Measurements from ENCODE around the gene ACAP3. TPM values are rescaled to one million over a fixed set of nuclear protein-coding genes. Genes with fewer than 3 reads are reported as not detected.

Gene ACAP3
- total and polyA plus RNA-seq, 10 donors: 12.6 to 89.7 (median 41.5) TPM

DNA sequence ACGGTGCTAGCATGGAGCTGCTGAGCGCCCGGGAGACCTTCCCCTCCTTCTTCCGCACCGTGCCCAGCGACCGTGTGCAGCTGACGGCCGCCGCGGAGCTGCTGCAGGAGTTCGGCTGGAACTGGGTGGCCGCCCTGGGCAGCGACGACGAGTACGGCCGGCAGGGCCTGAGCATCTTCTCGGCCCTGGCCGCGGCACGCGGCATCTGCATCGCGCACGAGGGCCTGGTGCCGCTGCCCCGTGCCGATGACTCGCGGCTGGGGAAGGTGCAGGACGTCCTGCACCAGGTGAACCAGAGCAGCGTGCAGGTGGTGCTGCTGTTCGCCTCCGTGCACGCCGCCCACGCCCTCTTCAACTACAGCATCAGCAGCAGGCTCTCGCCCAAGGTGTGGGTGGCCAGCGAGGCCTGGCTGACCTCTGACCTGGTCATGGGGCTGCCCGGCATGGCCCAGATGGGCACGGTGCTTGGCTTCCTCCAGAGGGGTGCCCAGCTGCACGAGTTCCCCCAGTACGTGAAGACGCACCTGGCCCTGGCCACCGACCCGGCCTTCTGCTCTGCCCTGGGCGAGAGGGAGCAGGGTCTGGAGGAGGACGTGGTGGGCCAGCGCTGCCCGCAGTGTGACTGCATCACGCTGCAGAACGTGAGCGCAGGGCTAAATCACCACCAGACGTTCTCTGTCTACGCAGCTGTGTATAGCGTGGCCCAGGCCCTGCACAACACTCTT is 24.5 kb upstream of the ACAP3 start:
- H3K36me3 ChIP-seq: peaks cover 0 to 41% (median 17%) of the 10 kb centered on the region in 6 donors
- H3K4me1 ChIP-seq: peaks cover 0 to 63% (median 36%) of the 10 kb centered on the region in 6 donors
- intact Hi-C loops (cut with DNase I; ENCODE audit: low total_unique reads): no loop called here
- H3K9me3 ChIP-seq: no peaks in the 10 kb centered on the region
- TF ChIP-seq POLR2A (IDR thresholded peaks at IDR 0.05) (no peak), POLR2AphosphoS5 (IDR thresholded peaks at IDR 0.05) (peak in 2 of 3 donors; percentile 20 to 35)
- TF ChIP-seq, protein P1, sequence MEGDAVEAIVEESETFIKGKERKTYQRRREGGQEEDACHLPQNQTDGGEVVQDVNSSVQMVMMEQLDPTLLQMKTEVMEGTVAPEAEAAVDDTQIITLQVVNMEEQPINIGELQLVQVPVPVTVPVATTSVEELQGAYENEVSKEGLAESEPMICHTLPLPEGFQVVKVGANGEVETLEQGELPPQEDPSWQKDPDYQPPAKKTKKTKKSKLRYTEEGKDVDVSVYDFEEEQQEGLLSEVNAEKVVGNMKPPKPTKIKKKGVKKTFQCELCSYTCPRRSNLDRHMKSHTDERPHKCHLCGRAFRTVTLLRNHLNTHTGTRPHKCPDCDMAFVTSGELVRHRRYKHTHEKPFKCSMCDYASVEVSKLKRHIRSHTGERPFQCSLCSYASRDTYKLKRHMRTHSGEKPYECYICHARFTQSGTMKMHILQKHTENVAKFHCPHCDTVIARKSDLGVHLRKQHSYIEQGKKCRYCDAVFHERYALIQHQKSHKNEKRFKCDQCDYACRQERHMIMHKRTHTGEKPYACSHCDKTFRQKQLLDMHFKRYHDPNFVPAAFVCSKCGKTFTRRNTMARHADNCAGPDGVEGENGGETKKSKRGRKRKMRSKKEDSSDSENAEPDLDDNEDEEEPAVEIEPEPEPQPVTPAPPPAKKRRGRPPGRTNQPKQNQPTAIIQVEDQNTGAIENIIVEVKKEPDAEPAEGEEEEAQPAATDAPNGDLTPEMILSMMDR (IDR thresholded peaks at IDR 0.05 in 8 of 11, conservative IDR thresholded peaks at IDR 0.05 in 3 of 11): no peak
- no peak for DNase-seq
- 86 to 90% (median 88%) methylated on average over 40 to 57 of the region's 57 CpGs for WGBS, 5 donors
- H3K4me3 ChIP-seq: no peak overlapping the region
- H3K27ac ChIP-seq: no peak overlapping the region
- no peaks in the 10 kb centered on the region for H3K27me3 ChIP-seq (replicated peaks in 1 of 7)

DNA sequence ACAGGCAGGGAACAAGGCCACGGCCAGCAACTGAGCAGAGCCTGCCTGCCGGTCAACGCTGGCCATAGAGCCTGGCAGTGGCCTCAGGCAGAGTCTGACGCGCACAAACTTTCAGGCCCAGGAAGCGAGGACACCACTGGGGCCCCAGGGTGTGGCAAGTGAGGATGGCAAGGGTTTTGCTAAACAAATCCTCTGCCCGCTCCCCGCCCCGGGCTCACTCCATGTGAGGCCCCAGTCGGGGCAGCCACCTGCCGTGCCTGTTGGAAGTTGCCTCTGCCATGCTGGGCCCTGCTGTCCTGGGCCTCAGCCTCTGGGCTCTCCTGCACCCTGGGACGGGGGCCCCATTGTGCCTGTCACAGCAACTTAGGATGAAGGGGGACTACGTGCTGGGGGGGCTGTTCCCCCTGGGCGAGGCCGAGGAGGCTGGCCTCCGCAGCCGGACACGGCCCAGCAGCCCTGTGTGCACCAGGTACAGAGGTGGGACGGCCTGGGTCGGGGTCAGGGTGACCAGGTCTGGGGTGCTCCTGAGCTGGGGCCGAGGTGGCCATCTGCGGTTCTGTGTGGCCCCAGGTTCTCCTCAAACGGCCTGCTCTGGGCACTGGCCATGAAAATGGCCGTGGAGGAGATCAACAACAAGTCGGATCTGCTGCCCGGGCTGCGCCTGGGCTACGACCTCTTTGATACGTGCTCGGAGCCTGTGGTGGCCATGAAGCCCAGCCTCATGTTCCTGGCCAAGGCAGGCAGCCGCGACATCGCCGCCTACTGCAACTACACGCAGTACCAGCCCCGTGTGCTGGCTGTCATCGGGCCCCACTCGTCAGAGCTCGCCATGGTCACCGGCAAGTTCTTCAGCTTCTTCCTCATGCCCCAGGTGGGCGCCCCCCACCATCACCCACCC is 23.6 kb upstream of the ACAP3 start, which contains the start of gene TAS1R3:
Gene TAS1R3 (plus strand): TSS at position 213 of the 898 bp plus-strand sequence. CDS start 66 bp downstream, at position 279.
- 78 to 85% (median 81%) methylated on average over 21 to 41 of the region's 41 CpGs for WGBS, 5 donors
- peak within 1 kb of the TSS in 5 of 8 donors; percentile 31 to 79 (median 46) for H3K27ac ChIP-seq
- intact Hi-C loops (cut with DNase I; ENCODE audit: low total_unique reads): no loop called here
- DNase-seq: no peak
- peaks cover 0 to 41% (median 21%) of the 10 kb centered on the region in 6 donors for H3K36me3 ChIP-seq
- TF ChIP-seq POLR2AphosphoS5 (IDR thresholded peaks at IDR 0.05): peak; percentile 29 to 50 (median 49)
- TF ChIP-seq POLR2A (IDR thresholded peaks at IDR 0.05): no peak
- peaks cover 0 to 72% (median 45%) of the 10 kb centered on the region in 6 donors for H3K4me1 ChIP-seq
- no peaks in the 10 kb centered on the region for H3K27me3 ChIP-seq (replicated peaks in 1 of 7)
- no peaks in the 10 kb centered on the region for H3K9me3 ChIP-seq
- H3K4me3 ChIP-seq: peak within 1 kb of the TSS in 1 of 8 donors; percentile 34

DNA sequence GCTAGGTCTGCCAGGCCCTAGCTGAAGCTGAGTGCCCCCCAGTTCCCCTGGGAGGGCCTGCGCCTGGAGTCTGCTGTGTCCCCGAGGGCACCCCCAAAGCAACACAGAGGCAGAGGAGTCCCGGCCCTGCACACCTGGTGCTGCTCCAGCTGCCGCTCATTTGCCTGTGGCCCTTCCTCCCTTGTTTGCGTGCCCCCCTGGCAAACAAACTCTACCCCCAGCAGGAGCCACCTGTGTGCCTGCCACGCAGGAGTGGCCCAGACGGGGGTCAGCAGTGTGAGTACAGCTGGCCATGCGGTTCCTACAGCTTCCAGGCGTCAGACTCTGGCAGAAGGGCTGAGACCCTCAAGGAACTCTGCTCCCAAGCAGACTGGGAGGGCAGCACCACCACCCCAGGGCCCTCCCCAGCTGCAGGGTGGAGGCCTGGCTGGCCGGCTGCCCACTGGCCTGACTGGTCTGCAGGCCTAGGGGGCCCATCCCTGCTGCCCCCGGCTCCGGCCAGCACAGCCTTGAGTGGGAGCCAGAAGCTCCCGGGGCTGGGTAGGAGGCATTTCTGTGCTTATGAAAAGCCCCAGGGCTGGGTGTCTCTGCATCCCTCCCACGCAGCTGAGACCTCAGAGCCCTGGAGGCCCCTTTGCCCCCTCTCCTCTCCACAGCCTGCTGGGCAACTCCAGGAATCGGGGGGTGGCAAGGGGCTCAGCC is 22.8 kb upstream of the ACAP3 start:
- Histone ChIP-seq H3K27ac (peak overlapping the region in 5 of 8 donors; percentile 31 to 79 (median 46)), H3K4me1 (peaks cover 6 to 77% (median 52%) of the 10 kb centered on the region in 6 donors), H3K36me3 (peaks cover 0 to 38% (median 21%) of the 10 kb centered on the region in 6 donors), H3K9me3 (no peaks in the 10 kb centered on the region), H3K4me3 (no peak overlapping the region), H3K27me3 (replicated peaks in 1 of 7) (no peaks in the 10 kb centered on the region)
- DNase-seq: no peak
- WGBS, 5 donors: 72 to 77% (median 76%) methylated on average over 6 to 15 of the region's 15 CpGs
- intact Hi-C loops (cut with DNase I; ENCODE audit: low total_unique reads): no loop called here
- TF ChIP-seq, protein P1 (IDR thresholded peaks at IDR 0.05 in 8 of 11, conservative IDR thresholded peaks at IDR 0.05 in 3 of 11): no peak
- peak in 2 of 3 donors; percentile 14 to 34 for TF ChIP-seq POLR2AphosphoS5 (IDR thresholded peaks at IDR 0.05)
